NCI-H1417 (cell line): ENCODE measurements around the gene KIAA0586.
"Not testable (repeated sequence)": the region's sequence is repeated elsewhere in the genome, so short reads cannot be mapped to it uniquely, and the experiment has no call there.

Experiments used
- DNase-seq, 3 experiments: peaks; one replicate each; lab custom pipeline; 2025; lab: John Stamatoyannopoulos, UW

KIAA0586 gene

GRCh38 chr14:58464652-58465051 is 37.1 kb downstream of the KIAA0586 start:
- no peak for DNase-seq

DNA sequence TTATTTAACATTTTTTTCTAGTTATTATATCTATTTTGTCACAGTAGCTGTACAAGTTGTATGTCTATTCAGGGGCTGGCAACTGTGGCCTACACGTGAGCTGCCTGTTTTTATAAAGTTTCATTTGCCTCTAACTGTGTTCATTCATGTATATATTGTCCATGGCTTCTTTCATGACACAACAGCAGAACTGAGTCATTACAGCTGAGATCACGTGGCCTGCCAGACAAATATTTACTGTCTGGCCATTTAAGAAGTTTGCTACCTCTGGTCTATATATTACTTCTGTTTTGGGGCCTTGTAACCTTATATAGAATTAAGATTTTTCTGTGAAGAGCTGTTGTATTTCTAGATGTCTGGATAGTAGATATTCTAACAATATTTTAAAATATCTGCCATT is 37.9 kb downstream of the KIAA0586 start:
- DNase-seq = peak in 1 of 3 experiments; percentile 5

- DNase-seq = no peak
Measured at GRCh38 chr14:58466459-58466858, 38.9 kb downstream of the KIAA0586 start.

GRCh38 chr14:58467575-58467974 is 40.1 kb downstream of the KIAA0586 start:
- DNase-seq = no peak

GRCh38 chr14:58469309-58469708 is 41.8 kb downstream of the KIAA0586 start:
- no peak for DNase-seq

GRCh38 chr14:58476320-58476719 is 48.8 kb downstream of the KIAA0586 start:
- no peak for DNase-seq

GRCh38 chr14:58477653-58478052 is 50.1 kb downstream of the KIAA0586 start:
- DNase-seq = no peak

DNA sequence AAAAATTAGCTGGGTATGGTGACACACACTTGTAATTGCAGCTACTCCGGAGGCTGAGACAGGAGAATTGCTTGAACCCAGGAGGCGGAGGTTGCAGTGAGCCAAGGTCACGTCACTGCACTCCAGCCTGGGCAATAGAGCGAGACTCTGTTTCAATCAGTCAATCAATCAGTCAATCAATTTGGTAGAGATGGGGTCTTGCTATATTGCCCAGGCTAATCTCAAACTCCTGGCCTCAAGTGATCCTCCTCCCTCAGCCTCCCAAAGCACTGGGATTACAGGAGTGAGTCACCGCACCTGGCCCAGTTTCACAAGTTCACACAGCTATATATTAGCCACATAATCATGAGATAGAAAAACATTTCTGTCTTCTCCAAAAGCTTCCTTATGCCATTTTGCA is 50.8 kb downstream of the KIAA0586 start:
- DNase-seq = not testable (repeated sequence)

- DNase-seq = no peak
Measured at GRCh38 chr14:58479975-58480374, 52.5 kb downstream of the KIAA0586 start.

DNA sequence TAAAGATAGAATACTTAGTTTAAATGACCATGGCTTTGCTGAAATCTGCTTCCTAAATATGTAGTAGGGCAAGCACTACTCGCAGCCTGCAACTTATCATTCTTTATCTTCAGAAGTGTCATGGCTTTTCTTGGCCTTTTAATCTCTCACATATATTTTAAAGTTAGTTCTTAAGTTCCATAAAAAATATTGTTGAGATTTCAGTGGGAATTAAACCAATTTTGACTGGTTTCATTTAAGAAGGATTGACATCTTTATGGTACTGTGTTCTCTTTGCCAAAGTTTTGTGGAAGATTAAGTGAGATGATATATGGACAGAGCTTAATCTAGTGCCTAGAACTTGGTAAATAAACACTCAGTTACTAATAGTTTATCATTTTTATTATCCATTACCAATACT is 56.7 kb downstream of the KIAA0586 start:
- no peak for DNase-seq

GRCh38 chr14:58488550-58488949 is 61.0 kb downstream of the KIAA0586 start:
- no peak for DNase-seq

GRCh38 chr14:58491593-58491992 is 64.1 kb downstream of the KIAA0586 start:
- DNase-seq = no peak

DNA sequence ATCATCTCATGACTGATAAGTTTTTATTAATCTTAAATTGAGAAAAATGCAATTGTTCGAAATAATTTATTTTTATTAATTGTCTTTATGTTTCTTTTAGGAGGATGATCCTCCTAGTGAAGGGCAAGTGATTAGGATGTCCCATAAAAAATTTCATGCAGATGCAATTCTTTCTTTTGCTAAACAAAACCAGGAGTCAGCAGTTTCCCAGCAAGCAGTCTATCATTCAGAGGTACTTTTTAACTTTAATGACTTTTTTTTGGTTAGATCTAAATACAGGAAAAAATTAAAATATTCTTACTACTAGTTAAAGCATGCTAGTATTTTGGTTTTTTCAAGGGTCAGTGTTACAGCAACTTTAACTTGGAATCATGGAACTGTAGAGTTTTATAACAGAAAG is 64.5 kb downstream of the KIAA0586 start:
- no peak for DNase-seq

DNA sequence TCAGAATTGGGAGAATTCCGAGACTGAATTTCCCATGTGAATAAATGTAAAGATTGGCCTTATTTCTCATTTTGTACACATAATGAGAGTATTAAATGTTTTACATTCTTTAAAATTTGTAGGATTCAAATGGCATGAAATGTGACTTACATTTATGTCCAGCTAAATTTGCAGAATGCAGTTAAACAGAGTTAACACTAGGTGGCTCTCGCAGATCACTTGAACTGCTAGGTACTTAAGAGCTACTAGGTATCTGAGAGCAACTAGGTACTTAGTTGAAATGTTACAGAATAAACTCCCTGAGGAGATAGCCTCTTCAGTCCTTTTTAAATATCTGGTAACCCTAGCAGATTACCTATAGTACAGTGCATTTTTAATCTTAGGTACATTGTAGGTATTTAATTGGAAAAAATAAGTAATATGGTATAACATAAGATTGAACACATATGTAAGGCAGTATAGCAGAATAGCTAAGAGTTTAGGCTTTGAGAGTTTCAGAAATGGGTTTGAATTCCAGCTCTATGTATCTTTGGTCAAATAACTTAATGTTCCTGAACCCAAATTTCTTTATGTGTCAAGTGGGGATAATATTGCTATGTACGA is 73.8 kb downstream of the KIAA0586 start:
- DNase-seq = peak; percentile 42 to 83 (median 79)

DNA sequence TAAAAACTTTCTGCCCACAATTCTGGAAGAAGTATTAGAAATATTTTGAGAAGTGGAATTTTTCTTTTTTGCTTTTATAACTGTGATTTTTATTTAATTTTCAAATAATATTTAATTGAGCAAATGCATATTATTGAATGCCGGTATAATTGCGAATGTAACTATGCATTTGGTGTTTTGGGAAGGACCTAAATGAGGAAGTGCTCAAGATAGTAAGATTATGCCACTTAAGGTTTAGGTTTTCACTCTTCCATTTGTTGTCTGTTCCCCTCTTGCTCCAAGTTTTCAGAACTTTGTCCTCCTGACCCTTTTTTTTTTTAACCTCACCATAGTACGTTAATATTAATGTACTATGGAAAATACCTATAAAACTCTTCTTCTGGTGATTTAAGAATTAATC is 85.8 kb downstream of the KIAA0586 start:
- DNase-seq = no peak

GRCh38 chr14:58517592-58517991 is 90.1 kb downstream of the KIAA0586 start:
- DNase-seq = no peak

DNA sequence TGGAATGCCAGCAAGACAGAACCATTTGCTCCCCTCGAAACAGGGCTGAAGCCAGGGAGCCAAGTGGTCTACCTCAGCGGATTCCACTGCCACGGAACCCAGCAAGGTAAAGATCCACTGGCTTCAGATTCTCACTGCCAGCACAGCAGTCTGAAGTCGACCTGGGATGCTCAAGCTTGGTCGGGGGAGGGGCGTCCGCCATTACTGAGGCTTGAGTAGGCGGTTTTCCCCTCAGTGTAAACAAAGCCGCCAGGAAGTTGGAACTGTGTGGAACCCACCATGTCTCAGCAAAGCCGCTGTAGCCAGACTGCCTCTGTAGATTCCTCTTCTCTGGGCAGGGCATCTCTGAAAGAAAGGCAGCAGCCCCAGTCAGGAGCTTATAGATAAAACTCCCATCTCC is 98.2 kb downstream of the KIAA0586 start:
- not testable (repeated sequence) for DNase-seq

- peak in 1 of 3 experiments; percentile 21 for DNase-seq
Measured at GRCh38 chr14:58533446-58533845, 105.9 kb downstream of the KIAA0586 start.

GRCh38 chr14:58535044-58535443 is 107.5 kb downstream of the KIAA0586 start:
- DNase-seq = no peak

DNA sequence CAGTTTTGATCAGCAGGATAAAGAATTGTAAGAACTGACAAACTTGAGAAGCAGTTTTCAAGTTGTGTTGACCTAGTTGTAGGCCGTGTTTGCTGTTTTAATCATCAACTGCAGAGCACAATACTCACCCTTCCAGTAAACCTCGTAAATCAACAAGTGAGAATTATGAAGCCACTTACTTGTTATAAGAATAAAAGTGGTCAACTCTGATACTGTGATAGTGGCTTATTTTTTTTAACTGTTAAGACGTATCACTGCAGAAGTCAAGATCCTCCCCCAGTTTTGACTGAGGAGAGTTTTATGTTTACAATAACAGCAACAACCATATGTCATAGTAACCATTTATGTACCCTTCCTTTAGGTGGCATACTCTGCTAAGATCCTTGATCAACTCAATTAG is 109.5 kb downstream of the KIAA0586 start:
- DNase-seq = no peak

DNA sequence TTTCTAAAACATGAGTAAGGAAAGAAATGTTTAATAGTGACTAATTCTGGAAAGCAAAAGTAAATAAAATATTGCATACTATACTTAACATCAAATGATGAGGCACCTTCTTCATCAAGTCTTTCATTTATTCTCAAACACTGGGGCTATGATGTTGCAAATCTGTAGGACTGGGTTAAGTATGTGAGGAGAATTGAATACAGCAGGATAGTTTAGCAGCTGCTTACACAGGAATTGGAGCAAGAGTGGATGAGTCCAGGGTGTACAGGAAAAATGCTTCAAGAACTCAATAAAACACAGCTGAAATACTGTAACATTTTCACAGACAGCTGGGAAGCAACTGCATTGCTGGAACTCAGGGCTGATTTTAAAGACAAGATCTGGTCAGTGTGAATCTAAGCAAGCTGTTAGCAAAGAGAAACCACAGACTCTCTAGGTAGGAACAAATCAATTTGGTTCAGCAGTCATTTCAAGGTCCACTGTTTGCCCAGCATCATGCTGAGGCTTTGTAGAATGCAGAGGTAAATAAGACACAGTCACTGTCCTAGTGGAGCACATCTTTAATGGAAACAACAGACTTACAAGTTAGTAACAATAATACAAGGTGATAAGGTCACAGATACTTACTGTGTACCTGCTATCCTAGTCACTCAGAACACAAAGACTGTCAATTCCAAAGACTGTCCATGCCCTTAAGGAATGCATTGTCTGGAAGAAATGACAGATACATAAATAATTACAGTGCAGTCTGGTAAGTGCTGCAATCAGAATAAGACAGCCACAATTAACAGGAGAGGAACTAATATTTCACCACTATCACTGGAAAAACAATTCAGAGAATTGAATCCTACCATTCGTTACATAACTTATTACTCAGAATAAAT is 113.5 kb downstream of the KIAA0586 start:
- DNase-seq = peak in 2 of 3 experiments; percentile 25 to 73

- peak in 1 of 3 experiments; percentile 38 for DNase-seq
Measured at GRCh38 chr14:58541633-58542022, 114.1 kb downstream of the KIAA0586 start.

DNA sequence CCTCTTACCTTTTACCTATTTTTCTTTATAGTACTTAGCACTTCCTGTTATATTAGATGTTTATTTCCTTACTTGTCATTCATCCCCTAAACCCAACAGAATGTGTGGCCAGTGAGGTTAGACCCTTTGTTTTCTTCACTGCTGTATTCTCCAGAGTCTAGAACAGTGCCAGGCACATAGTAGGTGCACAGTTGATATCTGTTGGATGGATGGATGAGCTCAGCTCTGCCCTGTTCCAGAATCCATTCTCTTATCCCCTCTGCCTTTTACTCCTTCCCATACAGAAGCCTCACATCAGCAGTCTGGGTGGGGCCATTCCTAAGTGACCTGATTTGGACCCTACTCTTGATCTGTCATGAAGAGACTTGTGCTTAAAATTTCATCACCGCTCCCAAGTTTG is 115.7 kb downstream of the KIAA0586 start:
- no peak for DNase-seq
